ENCODE measurements around the gene C1QB. TPM values are rescaled to one million over a fixed set of nuclear protein-coding genes. Genes with fewer than 3 reads are reported as not detected.

Gene C1QB
- polyA plus RNA-seq, 3 donors, result 3.9 to 15.4 (median 6.4) TPM

- H3K9ac ChIP-seq (ENCODE audit: insufficient read depth, low read length, poor library complexity, severe bottlenecking), result no peak overlapping the region
- no peak overlapping the region for H2AFZ ChIP-seq (ENCODE audit: insufficient read depth, low read depth, low read length, poor library complexity, severe bottlenecking)
- Mint-ChIP-seq H3K4me3 (no peak overlapping the region), H3K36me3 (no peaks in the 10 kb centered on the region), H3K27ac (no peak overlapping the region), H3K27me3 (ENCODE audit: low read depth in 3 of 3) (peaks cover 7 to 12% (median 7%) of the 10 kb centered on the region in 3 donors), H3K4me1 (no peaks in the 10 kb centered on the region), H3K9me3 (peaks cover 0 to 2% (median 0%) of the 10 kb centered on the region in 7 donors)
- no peaks in the 10 kb centered on the region for H4K20me1 ChIP-seq (ENCODE audit: insufficient read depth, low read length)
- H3K9me3 ChIP-seq (replicated peaks in 1 of 2; ENCODE audit: control insufficient read depth in 1 of 2, insufficient read depth in 1 of 2, low read length in 2 of 2), result no peaks in the 10 kb centered on the region
- H3K4me2 ChIP-seq (replicated peaks; ENCODE audit: extremely low read depth, low read length, poor library complexity, severe bottlenecking), result no peak overlapping the region
- H3K27me3 ChIP-seq (ENCODE audit: control insufficient read depth in 2 of 2, insufficient read depth in 2 of 2, low read length in 2 of 2), result no peaks in the 10 kb centered on the region
- 96% methylated on average over 2 of the region's 2 CpGs for WGBS (ENCODE audit: insufficient coverage)
- no peaks in the 10 kb centered on the region for H3K79me2 ChIP-seq (ENCODE audit: insufficient read depth, low read length)
- no peaks in the 10 kb centered on the region for H3K4me1 ChIP-seq (ENCODE audit: control insufficient read depth in 1 of 2, insufficient read depth in 2 of 2, low read length in 2 of 2)
- no peaks in the 10 kb centered on the region for H3K36me3 ChIP-seq (replicated peaks in 1 of 2; ENCODE audit: control insufficient read depth in 1 of 2, insufficient read depth in 2 of 2, low read length in 2 of 2)
- intact Hi-C loops (cut with micrococcal nuclease), result no loop called here
- no peak for DNase-seq
- H3K4me3 ChIP-seq (replicated peaks in 1 of 3; ENCODE audit: low read depth in 2 of 3, low read length in 3 of 3), result no peak overlapping the region
- H3K27ac ChIP-seq (ENCODE audit: low read depth in 1 of 2, low read length in 2 of 2), result no peak overlapping the region
- no peak for TF ChIP-seq CTCF (IDR thresholded peaks at IDR 0.05)
These were observed 8.8 kb downstream of the C1QB start for GRCh38 chr1:22661880-22662279.

DNA sequence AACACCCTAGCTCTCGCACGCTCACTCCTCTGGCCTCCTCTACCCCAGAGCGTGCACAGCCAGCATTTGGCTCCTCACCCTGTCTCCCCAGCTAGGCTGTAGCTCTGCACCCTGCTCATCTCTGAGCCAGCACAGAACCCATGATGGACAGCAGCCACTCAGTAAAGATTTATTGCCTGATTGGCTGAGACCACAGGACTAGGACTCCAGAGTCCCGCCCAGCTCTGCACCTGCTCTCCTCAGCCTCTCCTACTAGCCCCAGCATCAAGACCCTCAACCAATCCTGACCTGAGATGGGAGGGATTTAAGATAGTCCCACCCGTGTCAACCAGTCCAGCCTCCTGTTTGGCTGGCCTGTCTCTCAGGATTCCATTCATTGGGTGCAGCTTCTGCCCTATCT lies 9.3 kb downstream of the C1QB start:
- 71% methylated on average over 4 of the region's 5 CpGs for WGBS (ENCODE audit: insufficient coverage)
- H2AFZ ChIP-seq (ENCODE audit: insufficient read depth, low read depth, low read length, poor library complexity, severe bottlenecking), result no peak overlapping the region
- no peak for TF ChIP-seq CTCF (IDR thresholded peaks at IDR 0.05)
- no peaks in the 10 kb centered on the region for H3K27me3 ChIP-seq (ENCODE audit: control insufficient read depth in 2 of 2, insufficient read depth in 2 of 2, low read length in 2 of 2)
- no peak overlapping the region for H3K4me3 Mint-ChIP-seq
- H3K27ac ChIP-seq (ENCODE audit: low read depth in 1 of 2, low read length in 2 of 2), result no peak overlapping the region
- peaks cover 0 to 2% (median 0%) of the 10 kb centered on the region in 7 donors for H3K9me3 Mint-ChIP-seq
- no peaks in the 10 kb centered on the region for H3K79me2 ChIP-seq (ENCODE audit: insufficient read depth, low read length)
- no peak overlapping the region for H3K4me2 ChIP-seq (replicated peaks; ENCODE audit: extremely low read depth, low read length, poor library complexity, severe bottlenecking)
- H3K36me3 Mint-ChIP-seq, result no peaks in the 10 kb centered on the region
- H3K4me1 ChIP-seq (ENCODE audit: control insufficient read depth in 1 of 2, insufficient read depth in 2 of 2, low read length in 2 of 2), result no peaks in the 10 kb centered on the region
- no peak overlapping the region for H3K27ac Mint-ChIP-seq
- H3K36me3 ChIP-seq (replicated peaks in 1 of 2; ENCODE audit: control insufficient read depth in 1 of 2, insufficient read depth in 2 of 2, low read length in 2 of 2), result no peaks in the 10 kb centered on the region
- DNase-seq, result no peak
- intact Hi-C loops (cut with micrococcal nuclease), result no loop called here
- no peaks in the 10 kb centered on the region for H4K20me1 ChIP-seq (ENCODE audit: insufficient read depth, low read length)
- peaks cover 6 to 12% (median 8%) of the 10 kb centered on the region in 3 donors for H3K27me3 Mint-ChIP-seq (ENCODE audit: low read depth in 3 of 3)
- H3K4me1 Mint-ChIP-seq, result no peaks in the 10 kb centered on the region
- no peaks in the 10 kb centered on the region for H3K9me3 ChIP-seq (replicated peaks in 1 of 2; ENCODE audit: control insufficient read depth in 1 of 2, insufficient read depth in 1 of 2, low read length in 2 of 2)
- no peak overlapping the region for H3K4me3 ChIP-seq (replicated peaks in 1 of 3; ENCODE audit: low read depth in 2 of 3, low read length in 3 of 3)
- H3K9ac ChIP-seq (ENCODE audit: insufficient read depth, low read length, poor library complexity, severe bottlenecking), result no peak overlapping the region
